GM13976 (cell line): ENCODE data around the gene ATN1.
"Not testable (repeated sequence)": the region's sequence is repeated elsewhere in the genome, so short reads cannot be mapped to it uniquely, and the experiment has no call there.

Source experiments
- DNase-seq: peaks from one replicate; pipeline ENCODE4 v3.0.0; 2012; ENCODE audit warnings: low spot score
- CTCF ChIP-seq: IDR thresholded peaks from 2 replicates; pipeline ENCODE4 v1.5.1; 2012; ENCODE audit warnings: borderline replicate concordance, mild to moderate bottlenecking; ENCODE audit not compliant: insufficient read depth; ENCODE audit errors: extremely low read depth, missing control alignments, control extremely low read depth
- in situ Hi-C: fragments of 300-500 bp; cut with MboI; formaldehyde crosslinking; loops from one replicate; pipeline ENCODE4 v1.12.0; 2022; ENCODE audit warnings: low sequenced_read_pairs, mixed read lengths, inconsistent platforms; ENCODE audit not compliant: unreplicated experiment

ATN1 gene

GRCh38 chr12:6927379-6928021, at the start of gene ATN1:
ATN1 (plus strand) TSS chr12:6927959; CDS start chr12:6934002, 6,043 bp downstream.
- in situ Hi-C loops, result loop anchor here (25.0 kb wide), 1 partner anchor 185 kb away; the partner anchor contains the start of gene C1RL
- peak; percentile 79 for DNase-seq
- no peak for TF ChIP-seq CTCF

DNA sequence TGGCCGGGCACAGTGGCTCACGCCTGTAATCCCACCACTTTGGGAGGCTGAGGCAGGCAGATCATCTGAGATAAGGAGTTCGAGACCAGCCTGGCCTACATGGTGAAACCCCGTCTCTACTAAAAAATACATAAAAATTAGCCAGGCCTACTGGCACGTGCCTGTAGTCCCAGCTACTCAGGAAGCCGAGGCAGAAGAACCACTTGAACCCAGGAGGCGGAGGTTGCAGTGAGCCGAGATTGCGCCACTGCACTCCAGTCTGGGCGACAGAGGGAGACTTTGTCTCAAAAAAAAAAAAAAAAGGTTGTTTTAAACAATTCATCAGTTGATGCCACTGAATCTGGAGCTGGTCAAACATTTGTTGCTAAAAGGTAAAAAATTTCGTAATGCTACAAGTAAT, 47.9 kb upstream of the ATN1 start:
- in situ Hi-C loops, result not testable (repeated sequence)

DNA sequence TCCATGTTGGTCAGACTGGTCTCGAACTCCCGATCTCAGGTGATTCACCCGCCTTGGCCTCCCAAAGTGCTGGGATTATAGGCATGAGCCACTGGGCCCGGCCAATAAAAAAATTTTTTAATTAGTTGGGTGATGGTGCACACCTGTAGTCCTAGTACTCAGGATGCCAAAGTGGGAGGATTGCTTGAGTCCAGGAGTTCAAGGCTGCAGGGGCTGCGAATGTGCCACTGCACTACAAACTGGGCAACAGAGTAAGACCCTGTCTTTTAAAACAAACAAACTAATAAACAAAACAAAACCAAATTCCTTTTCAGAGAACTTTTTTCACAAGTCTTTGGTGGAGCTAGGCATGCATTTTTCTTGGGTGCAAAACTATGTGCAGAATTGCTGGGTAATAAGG, 44.5 kb upstream of the ATN1 start:
- DNase-seq, result no peak
- TF ChIP-seq CTCF, result no peak
- in situ Hi-C loops, result no loop called here

More for the DNA sequence above, 47.9 kb upstream of the ATN1 start:
- not testable (repeated sequence) for DNase-seq

- in situ Hi-C loops, result no loop called here
- no peak for TF ChIP-seq CTCF
- DNase-seq, result no peak
Measured at GRCh38 chr12:6883683-6884082, 44.1 kb upstream of the ATN1 start.

- in situ Hi-C loops, result no loop called here
- no peak for TF ChIP-seq CTCF
- DNase-seq, result no peak
Measured at GRCh38 chr12:6884539-6884938, 43.2 kb upstream of the ATN1 start.

DNA sequence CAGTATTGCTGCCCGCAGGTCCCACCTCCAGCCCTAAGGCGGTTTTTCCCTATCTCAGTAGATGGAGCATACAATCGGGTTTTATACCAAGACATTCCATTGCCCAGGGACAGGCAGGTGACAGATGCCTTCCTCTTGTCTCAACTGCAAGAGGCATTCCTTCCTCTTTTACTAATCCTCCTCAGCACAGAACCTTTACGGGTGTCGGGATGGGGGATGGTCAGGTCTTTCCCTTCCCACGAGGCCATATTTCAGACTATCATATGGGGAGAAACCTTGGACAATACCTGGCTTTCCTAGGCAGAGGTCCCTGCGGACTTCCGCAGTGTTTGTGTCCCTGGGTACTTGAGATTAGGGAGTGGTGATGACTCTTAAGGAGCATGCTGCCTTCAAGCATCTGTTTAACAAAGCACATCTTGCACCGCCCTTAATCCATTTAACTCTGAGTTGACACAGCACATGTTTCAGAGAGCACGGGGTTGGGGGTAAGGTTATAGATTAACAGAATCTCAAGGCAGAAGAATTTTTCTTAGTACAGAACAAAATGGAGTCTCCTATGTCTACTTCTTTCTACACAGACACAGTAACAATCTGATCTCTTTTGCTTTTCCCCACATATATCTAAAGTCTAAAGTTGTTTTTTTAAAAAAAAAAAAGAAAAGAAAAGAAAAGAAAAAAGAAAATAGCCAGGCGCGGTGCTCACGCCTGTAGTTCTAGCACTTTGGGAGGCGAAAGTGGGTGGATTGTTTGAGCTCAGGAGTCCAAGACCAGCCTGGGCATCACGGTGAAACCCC, 41.4 kb upstream of the ATN1 start:
- in situ Hi-C loops, DNase-seq: not testable (repeated sequence)

GRCh38 chr12:6887460-6887859, 40.3 kb upstream of the ATN1 start:
- no peak for TF ChIP-seq CTCF
- DNase-seq, result no peak
- in situ Hi-C loops, result no loop called here

DNA sequence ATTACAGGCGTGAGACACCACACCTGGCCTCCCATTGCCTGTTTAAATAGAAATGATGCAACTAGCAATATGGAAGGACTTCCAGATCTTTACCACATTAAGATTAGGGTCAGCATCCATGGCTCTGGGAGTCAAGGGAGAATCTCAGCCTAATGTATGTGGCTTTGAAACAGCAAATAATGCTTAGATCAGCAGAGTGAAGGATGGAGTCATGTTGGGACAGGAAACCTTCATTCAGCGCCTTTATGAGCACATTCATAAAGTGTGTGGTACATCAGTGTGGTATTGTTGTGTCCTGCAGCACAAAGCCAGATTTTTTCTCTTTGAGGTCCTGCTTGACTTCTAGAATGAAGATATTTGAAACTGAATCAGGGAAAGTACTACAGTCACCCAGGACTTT, 39.4 kb upstream of the ATN1 start:
- DNase-seq, result no peak
- no peak for TF ChIP-seq CTCF
- in situ Hi-C loops, result no loop called here

- DNase-seq, in situ Hi-C loops: not testable (repeated sequence)
Measured at GRCh38 chr12:6888794-6889193, 39.0 kb upstream of the ATN1 start.

- in situ Hi-C loops, DNase-seq: not testable (repeated sequence)
Measured at GRCh38 chr12:6889775-6890573, 37.8 kb upstream of the ATN1 start.
